ENCODE measurements around the gene DNAH8. TPM values are rescaled to one million over a fixed set of nuclear protein-coding genes. Genes with fewer than 3 reads are reported as not detected.

Gene DNAH8
- total RNA-seq, 1 experiment from 2014 or later: not detected

GRCh38 chr6:38749473-38749872 is 34.4 kb downstream of the DNAH8 start (continued):
- no peak for TF ChIP-seq ELF1 (IDR thresholded peaks at IDR 0.05; ENCODE audit: borderline replicate concordance, low read depth)
- no peak for TF ChIP-seq EGR1 (IDR thresholded peaks at IDR 0.05; ENCODE audit: low read depth)
- no peak for TF ChIP-seq JUND (IDR thresholded peaks at IDR 0.05)
- no peak for TF ChIP-seq ZNF274 (IDR thresholded peaks at IDR 0.05; ENCODE audit: low read depth, low read length)
- TF ChIP-seq ZBTB33 (IDR thresholded peaks at IDR 0.05; ENCODE audit: extremely low read depth, insufficient replicate concordance, low read length): no peak

- no peak overlapping the region for H3K27ac ChIP-seq (ENCODE audit: low read depth, low read length)
- H3K4me1 ChIP-seq (ENCODE audit: control insufficient read depth in 1 of 2, insufficient read depth in 2 of 2, low read length in 2 of 2): peaks cover 12 to 18% of the 10 kb centered on the region in 2 experiments
- ATAC-seq: no peak
- no peak overlapping the region for H3K9ac ChIP-seq (ENCODE audit: low read length)
- POLR2A ChIA-PET: no interaction called here
- no peaks in the 10 kb centered on the region for H3K27me3 ChIP-seq (ENCODE audit: insufficient read depth, low read length)
- TF ChIP-seq CEBPB (IDR thresholded peaks at IDR 0.05; ENCODE audit: low read depth): no peak
- no peaks in the 10 kb centered on the region for H4K20me1 ChIP-seq (ENCODE audit: insufficient read depth)
- H3K4me3 ChIP-seq (replicated peaks in 1 of 2; ENCODE audit: low read depth in 1 of 2, low read length in 2 of 2): no peak overlapping the region
- H2AFZ ChIP-seq (ENCODE audit: low read depth, low read length, poor library complexity, severe bottlenecking): no peak overlapping the region
- H3K79me2 ChIP-seq (ENCODE audit: insufficient read depth, low read length): no peaks in the 10 kb centered on the region
- DNase-seq (ENCODE audit: low read depth, low spot score): no peak
- RAD21 ChIA-PET (ENCODE audit: low non-redundant PET in 1 of 2, low total read pairs in 2 of 2, uncharacterized antibody in 2 of 2, unreplicated experiment in 2 of 2): no interaction called here
- no peaks in the 10 kb centered on the region for H3K9me3 ChIP-seq (ENCODE audit: control insufficient read depth in 1 of 2, insufficient read depth in 1 of 2, low read depth in 1 of 2, low read length in 2 of 2)
- intact Hi-C loops (cut with micrococcal nuclease): no loop called here
- no peaks in the 10 kb centered on the region for H3K9me2 ChIP-seq (ENCODE audit: insufficient read depth)
- CTCF ChIA-PET: interaction anchor here (1.2 kb wide), 1 partner anchor 12 kb away, joined by 3 read pairs; no protein-coding TSS in a partner anchor
- no peaks in the 10 kb centered on the region for H3K36me3 ChIP-seq (ENCODE audit: control insufficient read depth in 1 of 2, insufficient read depth in 2 of 2, low read length in 2 of 2)
- BruUV-seq (replicated peaks): no TSS peak
- no peak overlapping the region for H3K4me2 ChIP-seq (ENCODE audit: low read length)
These were observed 36.0 kb downstream of the DNAH8 start for GRCh38 chr6:38750968-38751615.
